ENCODE measurements around the gene USP13.

Gene USP13, protein sequence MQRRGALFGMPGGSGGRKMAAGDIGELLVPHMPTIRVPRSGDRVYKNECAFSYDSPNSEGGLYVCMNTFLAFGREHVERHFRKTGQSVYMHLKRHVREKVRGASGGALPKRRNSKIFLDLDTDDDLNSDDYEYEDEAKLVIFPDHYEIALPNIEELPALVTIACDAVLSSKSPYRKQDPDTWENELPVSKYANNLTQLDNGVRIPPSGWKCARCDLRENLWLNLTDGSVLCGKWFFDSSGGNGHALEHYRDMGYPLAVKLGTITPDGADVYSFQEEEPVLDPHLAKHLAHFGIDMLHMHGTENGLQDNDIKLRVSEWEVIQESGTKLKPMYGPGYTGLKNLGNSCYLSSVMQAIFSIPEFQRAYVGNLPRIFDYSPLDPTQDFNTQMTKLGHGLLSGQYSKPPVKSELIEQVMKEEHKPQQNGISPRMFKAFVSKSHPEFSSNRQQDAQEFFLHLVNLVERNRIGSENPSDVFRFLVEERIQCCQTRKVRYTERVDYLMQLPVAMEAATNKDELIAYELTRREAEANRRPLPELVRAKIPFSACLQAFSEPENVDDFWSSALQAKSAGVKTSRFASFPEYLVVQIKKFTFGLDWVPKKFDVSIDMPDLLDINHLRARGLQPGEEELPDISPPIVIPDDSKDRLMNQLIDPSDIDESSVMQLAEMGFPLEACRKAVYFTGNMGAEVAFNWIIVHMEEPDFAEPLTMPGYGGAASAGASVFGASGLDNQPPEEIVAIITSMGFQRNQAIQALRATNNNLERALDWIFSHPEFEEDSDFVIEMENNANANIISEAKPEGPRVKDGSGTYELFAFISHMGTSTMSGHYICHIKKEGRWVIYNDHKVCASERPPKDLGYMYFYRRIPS

DNA sequence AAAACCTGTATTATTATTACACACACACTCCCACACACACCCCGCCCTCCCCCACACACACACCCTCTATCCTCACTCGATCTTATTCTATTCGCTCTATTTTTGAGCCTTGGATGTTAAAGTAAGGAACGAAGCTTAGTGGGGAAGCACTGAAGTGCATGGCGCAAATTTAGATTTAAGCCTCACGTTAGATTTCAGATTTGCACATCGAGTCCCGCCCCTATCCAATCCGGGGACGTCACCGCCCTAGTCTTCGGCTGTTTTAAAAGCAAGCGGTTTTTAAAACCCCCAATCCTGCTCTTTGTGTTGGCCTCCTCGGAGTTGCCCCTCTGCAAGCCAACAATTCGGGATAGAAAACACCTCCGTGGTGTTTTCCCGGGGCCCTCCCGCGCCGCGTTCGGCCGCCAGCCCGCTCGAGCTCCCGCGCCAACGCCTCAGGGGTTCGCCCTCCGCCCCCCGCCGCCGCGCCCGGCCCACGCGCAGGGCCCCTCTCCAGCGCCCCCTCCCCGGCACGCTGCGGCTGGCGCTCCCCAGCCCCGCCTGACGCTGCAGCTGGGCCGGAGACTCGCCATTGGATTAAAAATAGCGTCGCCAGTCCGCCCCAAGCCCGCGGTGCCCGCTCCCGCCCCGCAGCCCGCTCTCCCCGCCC lies at the start of gene USP13:
USP13 (plus strand) TSS at position 594 of the 649 bp plus-strand sequence. CDS start 186 bp downstream, outside the sequence.
- Histone ChIP-seq H3K9me3 (ENCODE audit: control insufficient read depth in 2 of 2, low read length in 2 of 2) (no peaks in the 10 kb centered on the region), H3K36me3 (ENCODE audit: control insufficient read depth in 2 of 2, insufficient read depth in 2 of 2, low read length in 2 of 2) (no peaks in the 10 kb centered on the region), H3K27me3 (ENCODE audit: control insufficient read depth in 1 of 2, insufficient read depth in 2 of 2, low read length in 2 of 2) (no peaks in the 10 kb centered on the region), H3K4me1 (ENCODE audit: control insufficient read depth, insufficient read depth, low read length) (peaks cover 6% of the 10 kb centered on the region), H3K9ac (ENCODE audit: low read length in 2 of 2) (peak within 1 kb of the TSS; percentile 60 to 80), H3K4me3 (ENCODE audit: low read length in 2 of 2) (peak within 1 kb of the TSS; percentile 60 to 86), H3K27ac (ENCODE audit: low read length) (peak within 1 kb of the TSS; percentile 84)

DNA sequence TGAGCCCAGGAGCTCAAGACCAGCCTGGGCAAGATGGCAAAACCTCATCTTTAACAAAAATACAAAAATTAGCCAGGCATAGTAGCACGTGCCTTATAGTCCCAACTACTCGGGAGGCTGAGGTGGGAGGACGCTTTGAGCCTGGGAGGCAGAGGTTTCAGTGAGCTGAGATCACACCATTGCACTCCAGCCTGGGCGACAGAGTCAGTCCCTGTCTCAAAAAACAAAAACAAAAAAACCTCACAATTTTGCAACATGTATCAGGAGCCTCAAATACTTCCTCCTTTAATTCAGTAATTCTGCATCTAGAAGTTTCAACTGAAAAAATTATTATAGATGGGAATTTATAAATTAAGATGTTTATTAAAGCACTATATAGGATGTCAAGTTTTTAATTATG lies 49.5 kb upstream of the USP13 start:
- Histone ChIP-seq H3K4me3 (ENCODE audit: low read length in 2 of 2) (peak overlapping the region; percentile 93 to 99), H3K27ac (ENCODE audit: low read length) (no peak overlapping the region), H3K27me3 (ENCODE audit: control insufficient read depth in 1 of 2, insufficient read depth in 2 of 2, low read length in 2 of 2) (no peaks in the 10 kb centered on the region), H3K9ac (ENCODE audit: low read length in 2 of 2) (no peak overlapping the region), H3K9me3 (ENCODE audit: control insufficient read depth in 2 of 2, low read length in 2 of 2) (no peaks in the 10 kb centered on the region), H3K4me1 (ENCODE audit: control insufficient read depth, insufficient read depth, low read length) (peaks cover 6% of the 10 kb centered on the region), H3K36me3 (ENCODE audit: control insufficient read depth in 2 of 2, insufficient read depth in 2 of 2, low read length in 2 of 2) (peaks cover 19 to 32% of the 10 kb centered on the region in 2 donors)

DNA sequence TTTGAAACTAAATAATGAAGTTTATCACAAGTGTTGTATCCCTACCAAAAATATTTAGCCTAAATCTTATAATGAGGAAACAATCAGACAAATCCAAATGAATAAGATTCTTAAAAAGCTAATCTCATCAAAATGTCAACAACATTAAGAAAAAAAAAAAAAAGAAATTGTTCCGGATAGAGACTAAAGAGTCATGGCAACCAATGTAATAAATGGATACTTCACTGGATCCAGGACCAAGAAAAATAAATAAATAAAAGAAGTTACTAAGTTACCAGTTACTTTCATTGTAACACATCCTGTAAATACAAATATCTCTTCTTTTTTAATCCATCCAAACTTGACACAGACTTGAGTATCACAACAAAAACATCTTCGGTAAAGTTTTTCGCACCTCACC lies 49.0 kb upstream of the USP13 start:
- H3K27me3 ChIP-seq (ENCODE audit: control insufficient read depth in 1 of 2, insufficient read depth in 2 of 2, low read length in 2 of 2), result no peaks in the 10 kb centered on the region
- peak overlapping the region; percentile 93 to 99 for H3K4me3 ChIP-seq (ENCODE audit: low read length in 2 of 2)
- H3K27ac ChIP-seq (ENCODE audit: low read length), result peak overlapping the region; percentile 97
- H3K4me1 ChIP-seq (ENCODE audit: control insufficient read depth, insufficient read depth, low read length), result peaks cover 6% of the 10 kb centered on the region
- no peaks in the 10 kb centered on the region for H3K9me3 ChIP-seq (ENCODE audit: control insufficient read depth in 2 of 2, low read length in 2 of 2)
- H3K36me3 ChIP-seq (ENCODE audit: control insufficient read depth in 2 of 2, insufficient read depth in 2 of 2, low read length in 2 of 2), result peaks cover 16 to 27% of the 10 kb centered on the region in 2 donors
- H3K9ac ChIP-seq (ENCODE audit: low read length in 2 of 2), result peak overlapping the region; percentile 92 to 99

DNA sequence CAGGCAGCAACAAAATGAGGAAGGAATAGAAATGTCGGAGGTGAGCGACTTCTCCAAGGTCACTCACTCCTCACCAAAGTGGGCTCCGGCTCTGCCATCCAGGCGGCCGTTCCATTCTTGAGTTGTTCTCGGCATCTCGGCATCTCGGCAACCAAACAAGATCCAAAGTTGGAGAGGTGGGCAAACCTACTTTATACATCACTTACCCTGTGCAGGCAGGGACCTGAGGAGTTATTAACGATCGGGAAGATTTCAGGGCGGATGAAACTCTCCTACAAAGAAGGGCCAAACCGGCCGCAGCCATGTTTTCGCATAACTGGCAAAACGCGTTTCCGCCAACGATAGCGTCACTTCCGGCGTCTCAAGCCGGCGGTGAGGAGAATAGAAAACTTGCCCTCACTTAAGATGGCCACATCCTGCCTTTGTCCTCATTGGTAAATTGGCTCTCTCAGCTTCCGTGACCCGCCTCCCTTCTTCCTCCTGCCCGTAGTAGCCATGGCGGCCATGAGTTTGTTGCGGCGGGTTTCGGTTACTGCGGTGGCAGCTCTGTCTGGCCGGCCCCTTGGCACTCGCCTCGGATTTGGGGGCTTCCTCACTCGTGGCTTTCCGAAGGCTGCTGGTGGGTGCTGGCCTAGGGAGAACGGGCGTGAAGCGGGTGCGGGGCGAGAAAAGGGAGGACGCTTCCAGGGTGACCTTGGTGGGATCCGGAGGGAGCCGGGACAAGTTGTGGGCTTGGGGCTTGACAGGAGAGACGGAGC lies 48.3 kb upstream of the USP13 start, which contains the start of the genes MRPL47 and NDUFB5:
MRPL47 (minus strand) TSS at position 318 of the 758 bp plus-strand sequence; CDS start at position 304, 14 bp downstream.
NDUFB5 (plus strand) TSS at position 474 of the 758 bp plus-strand sequence; CDS start at position 496, 22 bp downstream.
- Histone ChIP-seq H3K4me1 (ENCODE audit: control insufficient read depth, insufficient read depth, low read length) (peaks cover 6% of the 10 kb centered on the region), H3K27me3 (ENCODE audit: control insufficient read depth in 1 of 2, insufficient read depth in 2 of 2, low read length in 2 of 2) (no peaks in the 10 kb centered on the region), H3K4me3 (ENCODE audit: low read length in 2 of 2) (peak within 1 kb of the TSS; percentile 93 to 99), H3K9ac (ENCODE audit: low read length in 2 of 2) (peak within 1 kb of the TSS; percentile 92 to 99), H3K36me3 (ENCODE audit: control insufficient read depth in 2 of 2, insufficient read depth in 2 of 2, low read length in 2 of 2) (peaks cover 13 to 24% of the 10 kb centered on the region in 2 donors), H3K9me3 (ENCODE audit: control insufficient read depth in 2 of 2, low read length in 2 of 2) (no peaks in the 10 kb centered on the region), H3K27ac (ENCODE audit: low read length) (peak within 1 kb of the TSS; percentile 97)

DNA sequence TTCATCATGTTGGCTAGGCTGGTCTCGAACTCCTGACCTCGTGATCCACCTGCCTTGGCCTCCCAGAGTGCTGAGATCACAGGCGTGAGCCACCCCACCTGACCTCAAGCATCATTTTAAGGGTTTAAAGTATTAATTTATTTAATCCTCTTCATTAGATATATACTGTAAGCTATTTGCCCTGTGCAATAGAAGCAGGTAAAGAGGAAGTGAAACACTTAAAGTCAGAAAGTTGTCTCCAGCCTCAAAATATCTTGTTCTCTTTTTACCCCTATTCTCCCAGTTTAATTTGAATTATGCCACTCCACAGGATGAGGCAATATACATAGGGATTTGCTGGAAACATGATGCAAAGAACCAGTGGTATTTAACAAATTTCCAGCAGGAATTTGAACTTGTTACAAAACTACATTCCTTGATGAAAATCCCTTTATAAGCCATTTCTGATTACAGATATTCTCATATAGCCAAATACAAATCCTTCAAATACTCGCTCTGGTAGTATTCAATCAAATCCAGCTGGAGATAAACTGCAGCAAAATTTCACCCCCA lies 46.2 kb upstream of the USP13 start:
- peaks cover 6% of the 10 kb centered on the region for H3K4me1 ChIP-seq (ENCODE audit: control insufficient read depth, insufficient read depth, low read length)
- H3K27me3 ChIP-seq (ENCODE audit: control insufficient read depth in 1 of 2, insufficient read depth in 2 of 2, low read length in 2 of 2), result no peaks in the 10 kb centered on the region
- peaks cover 3 to 12% of the 10 kb centered on the region in 2 donors for H3K36me3 ChIP-seq (ENCODE audit: control insufficient read depth in 2 of 2, insufficient read depth in 2 of 2, low read length in 2 of 2)
- H3K9me3 ChIP-seq (ENCODE audit: control insufficient read depth in 2 of 2, low read length in 2 of 2), result no peaks in the 10 kb centered on the region
- no peak overlapping the region for H3K4me3 ChIP-seq (ENCODE audit: low read length in 2 of 2)
- no peak overlapping the region for H3K27ac ChIP-seq (ENCODE audit: low read length)
- no peak overlapping the region for H3K9ac ChIP-seq (ENCODE audit: low read length in 2 of 2)

DNA sequence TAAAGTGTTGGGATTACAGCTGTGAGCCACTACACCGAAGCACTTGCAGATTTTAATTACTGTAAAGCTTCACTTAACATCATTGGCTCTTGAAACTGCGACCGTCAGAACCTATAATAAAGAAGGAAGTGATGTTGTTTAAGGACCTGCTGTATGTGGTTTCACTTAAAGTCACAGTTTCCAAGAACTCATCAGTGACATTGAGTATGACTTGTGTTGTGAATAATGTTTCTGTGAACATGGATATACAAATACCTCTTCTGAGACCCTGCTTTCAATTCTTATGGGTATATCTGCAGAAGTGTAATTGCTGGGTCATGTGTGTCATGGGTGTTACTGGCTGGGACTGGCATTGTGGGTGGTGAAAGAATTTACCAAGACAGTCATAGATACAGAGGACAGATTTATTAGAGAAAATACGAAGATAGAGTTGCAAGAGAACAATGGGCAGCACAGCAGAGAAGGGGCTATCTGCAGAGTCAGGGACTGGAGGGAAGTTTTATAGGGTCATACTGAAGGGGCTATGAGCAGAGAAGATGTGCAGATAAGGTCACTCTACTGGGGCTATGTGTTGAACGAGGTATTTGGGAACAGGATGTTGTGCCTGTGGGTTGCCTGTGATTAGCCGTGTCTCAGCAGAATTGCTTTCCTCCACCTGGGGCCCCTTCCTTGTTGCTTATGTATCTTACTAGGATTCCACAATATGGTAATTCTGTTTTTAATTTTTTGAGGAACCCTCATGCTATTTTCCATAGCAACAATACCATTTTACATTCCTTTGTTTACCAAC lies 43.7 kb upstream of the USP13 start:
- Histone ChIP-seq H3K4me3 (ENCODE audit: low read length in 2 of 2) (no peak overlapping the region), H3K9ac (ENCODE audit: low read length in 2 of 2) (no peak overlapping the region), H3K9me3 (ENCODE audit: control insufficient read depth in 2 of 2, low read length in 2 of 2) (no peaks in the 10 kb centered on the region), H3K27ac (ENCODE audit: low read length) (no peak overlapping the region), H3K36me3 (ENCODE audit: control insufficient read depth in 2 of 2, insufficient read depth in 2 of 2, low read length in 2 of 2) (peaks cover 0 to 8% of the 10 kb centered on the region in 2 donors), H3K27me3 (ENCODE audit: control insufficient read depth in 1 of 2, insufficient read depth in 2 of 2, low read length in 2 of 2) (no peaks in the 10 kb centered on the region), H3K4me1 (ENCODE audit: control insufficient read depth, insufficient read depth, low read length) (peaks cover 3% of the 10 kb centered on the region)

DNA sequence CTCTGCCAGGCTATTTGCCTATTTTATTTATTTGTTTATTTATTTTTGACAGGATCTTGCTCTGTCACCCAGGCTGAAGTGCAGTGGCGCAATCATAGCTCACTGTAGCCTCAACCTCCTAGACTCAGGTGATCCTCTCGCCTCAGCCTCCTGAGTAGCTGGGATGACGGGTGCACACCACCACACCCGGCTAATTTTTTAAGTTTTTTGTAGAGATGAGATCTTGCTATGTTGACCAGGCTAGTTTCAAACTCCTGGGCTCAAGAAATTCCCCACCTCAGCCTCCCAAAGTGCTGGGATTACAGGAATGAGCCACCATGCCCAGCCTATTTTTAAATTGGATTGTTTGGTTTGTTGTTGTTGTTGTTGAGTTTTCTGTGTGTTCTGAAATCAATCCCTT lies 42.8 kb upstream of the USP13 start:
- Histone ChIP-seq H3K9me3 (ENCODE audit: control insufficient read depth in 2 of 2, low read length in 2 of 2) (no peaks in the 10 kb centered on the region), H3K27ac (ENCODE audit: low read length) (no peak overlapping the region), H3K4me3 (ENCODE audit: low read length in 2 of 2) (no peak overlapping the region), H3K9ac (ENCODE audit: low read length in 2 of 2) (no peak overlapping the region), H3K27me3 (ENCODE audit: control insufficient read depth in 1 of 2, insufficient read depth in 2 of 2, low read length in 2 of 2) (no peaks in the 10 kb centered on the region), H3K4me1 (ENCODE audit: control insufficient read depth, insufficient read depth, low read length) (peaks cover 3% of the 10 kb centered on the region), H3K36me3 (ENCODE audit: control insufficient read depth in 2 of 2, insufficient read depth in 2 of 2, low read length in 2 of 2) (peaks cover 0 to 8% of the 10 kb centered on the region in 2 donors)

DNA sequence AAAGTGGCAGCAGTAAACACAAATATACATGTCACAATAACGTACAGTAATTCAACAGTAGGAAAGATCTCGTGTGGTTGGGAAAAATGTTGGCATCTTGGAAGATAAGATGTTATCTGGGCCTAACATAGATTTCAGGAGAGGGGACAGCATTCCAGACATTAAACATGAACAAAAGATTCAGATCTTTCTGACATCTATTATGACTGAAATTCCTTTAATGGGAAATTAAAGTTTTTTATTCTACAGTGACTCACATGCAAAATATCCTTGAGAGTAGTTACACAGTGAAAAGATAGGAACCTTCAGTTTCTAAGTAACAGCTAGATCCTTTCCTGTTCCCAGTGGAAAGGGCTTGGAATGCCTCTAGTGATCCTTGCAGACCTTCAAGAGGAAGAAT lies 39.0 kb upstream of the USP13 start:
- H3K27ac ChIP-seq (ENCODE audit: low read length), result no peak overlapping the region
- no peak overlapping the region for H3K9ac ChIP-seq (ENCODE audit: low read length in 2 of 2)
- no peaks in the 10 kb centered on the region for H3K9me3 ChIP-seq (ENCODE audit: control insufficient read depth in 2 of 2, low read length in 2 of 2)
- H3K4me1 ChIP-seq (ENCODE audit: control insufficient read depth, insufficient read depth, low read length), result no peaks in the 10 kb centered on the region
- no peak overlapping the region for H3K4me3 ChIP-seq (ENCODE audit: low read length in 2 of 2)
- H3K27me3 ChIP-seq (ENCODE audit: control insufficient read depth in 1 of 2, insufficient read depth in 2 of 2, low read length in 2 of 2), result no peaks in the 10 kb centered on the region
- peaks cover 5 to 11% of the 10 kb centered on the region in 2 donors for H3K36me3 ChIP-seq (ENCODE audit: control insufficient read depth in 2 of 2, insufficient read depth in 2 of 2, low read length in 2 of 2)

DNA sequence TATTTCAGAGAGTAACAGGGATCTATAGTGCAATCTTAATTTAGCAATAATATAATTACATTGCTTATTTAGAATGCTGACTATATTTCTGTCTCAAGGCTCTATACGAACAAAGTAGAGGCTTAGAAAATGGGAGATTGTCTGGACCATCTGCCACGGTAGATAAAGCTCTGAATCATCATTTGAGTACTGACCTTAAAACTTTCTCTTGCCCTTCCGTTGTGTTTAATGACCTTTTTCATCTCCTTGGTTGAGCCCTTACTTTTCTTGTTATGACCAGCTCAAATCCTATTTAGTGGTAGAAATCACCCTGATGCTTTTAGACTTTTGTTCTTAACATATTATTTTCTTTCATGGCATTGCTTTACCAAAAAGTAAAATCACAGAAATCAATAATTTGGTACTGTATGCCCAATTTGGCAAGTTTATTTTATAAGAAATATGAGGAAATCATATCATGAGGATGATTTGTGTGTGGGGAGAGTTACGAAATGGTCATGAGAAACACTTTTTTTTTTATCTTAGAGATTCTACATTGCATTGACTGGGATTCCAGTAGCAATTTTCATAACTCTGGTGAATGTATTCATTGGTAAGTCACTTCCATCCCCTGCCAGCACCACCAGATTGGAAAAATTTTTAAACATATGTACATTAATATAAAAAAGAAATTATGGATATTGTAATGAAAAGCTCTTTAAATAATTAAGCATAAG lies 37.2 kb upstream of the USP13 start:
- Histone ChIP-seq H3K36me3 (ENCODE audit: control insufficient read depth in 2 of 2, insufficient read depth in 2 of 2, low read length in 2 of 2) (peaks cover 5 to 11% of the 10 kb centered on the region in 2 donors), H3K4me1 (ENCODE audit: control insufficient read depth, insufficient read depth, low read length) (no peaks in the 10 kb centered on the region), H3K27me3 (ENCODE audit: control insufficient read depth in 1 of 2, insufficient read depth in 2 of 2, low read length in 2 of 2) (no peaks in the 10 kb centered on the region), H3K9ac (ENCODE audit: low read length in 2 of 2) (no peak overlapping the region), H3K9me3 (ENCODE audit: control insufficient read depth in 2 of 2, low read length in 2 of 2) (no peaks in the 10 kb centered on the region), H3K27ac (ENCODE audit: low read length) (no peak overlapping the region), H3K4me3 (ENCODE audit: low read length in 2 of 2) (no peak overlapping the region)

Measured in stomach smooth muscle (tissue), 2 donors.